ENCODE results near the gene SMIM3.
"Not testable (repeated sequence)": the region's sequence is repeated elsewhere in the genome, so short reads cannot be mapped to it uniquely, and the experiment has no call there.

Gene SMIM3

GRCh38 chr5:150778517-150779396 lies at the start of gene SMIM3:
Gene SMIM3, plus strand, starts transcription at chr5:150778757. Its CDS starts 16,684 bp downstream, at chr5:150795441.
- peak; percentile 35 for DNase-seq

- no peak for DNase-seq
These were observed 48.7 kb upstream of the SMIM3 start for GRCh38 chr5:150729859-150730258.

- no peak for DNase-seq
These were observed 46.8 kb upstream of the SMIM3 start for GRCh38 chr5:150731669-150732242.

- DNase-seq, result no peak
These were observed 43.8 kb upstream of the SMIM3 start for GRCh38 chr5:150734579-150735384.

GRCh38 chr5:150738862-150739261 lies 39.7 kb upstream of the SMIM3 start:
- DNase-seq, result no peak

GRCh38 chr5:150740992-150741391 lies 37.6 kb upstream of the SMIM3 start:
- DNase-seq, result no peak

- DNase-seq, result not testable (repeated sequence)
These were observed 36.0 kb upstream of the SMIM3 start for GRCh38 chr5:150742455-150743141.

GRCh38 chr5:150743142-150743488 lies 35.4 kb upstream of the SMIM3 start:
- not testable (repeated sequence) for DNase-seq

GRCh38 chr5:150750469-150750868 lies 28.1 kb upstream of the SMIM3 start:
- DNase-seq, result no peak

GRCh38 chr5:150751096-150751891 lies 27.3 kb upstream of the SMIM3 start:
- no peak for DNase-seq

- DNase-seq, result no peak
These were observed 25.1 kb upstream of the SMIM3 start for GRCh38 chr5:150753463-150753862.

GRCh38 chr5:150753863-150754262 lies 24.7 kb upstream of the SMIM3 start:
- no peak for DNase-seq

- DNase-seq, result no peak
These were observed 21.4 kb upstream of the SMIM3 start for GRCh38 chr5:150757087-150757649.

GRCh38 chr5:150758203-150758530 lies 20.4 kb upstream of the SMIM3 start:
- DNase-seq, result no peak

GRCh38 chr5:150758531-150759333 lies 19.8 kb upstream of the SMIM3 start, which contains the start of gene DCTN4:
Gene DCTN4, minus strand, starts transcription at chr5:150759017. Its CDS starts 24 bp downstream, at chr5:150758993.
- DNase-seq, result peak; percentile 97

- DNase-seq, result no peak
These were observed 19.3 kb upstream of the SMIM3 start for GRCh38 chr5:150759334-150759583.

- no peak for DNase-seq
These were observed 16.3 kb upstream of the SMIM3 start for GRCh38 chr5:150762211-150762610.

GRCh38 chr5:150763023-150763769 lies 15.4 kb upstream of the SMIM3 start:
- DNase-seq, result peak; percentile 12

- no peak for DNase-seq
These were observed 14.0 kb upstream of the SMIM3 start for GRCh38 chr5:150764530-150764929.

- DNase-seq, result no peak
These were observed 13.4 kb upstream of the SMIM3 start for GRCh38 chr5:150765011-150765798.

All from NCI-H1092 treated with DMSO at 0.1 percent for 48 hours (cell line).